Placental pericyte (primary cell): ENCODE results near the gene RIMKLA. TPM values are rescaled to one million over a fixed set of nuclear protein-coding genes. Genes with fewer than 3 reads are reported as not detected.

ENCODE experiments used
- total RNA-seq: library from RNA; depleted of rRNA; stranded (reverse); fragments of >200 nt; gene quantifications from 2 replicates; pipeline ENCODE4 v1.2.3, GENCODE V29; 2012

Gene RIMKLA
- under 0.01 TPM in 1 of 2 replicates, not detected in the other for total RNA-seq

GRCh38 chr1:42380586-42381279 is at the start of gene RIMKLA:
RIMKLA (plus strand) TSS chr1:42380792; CDS start chr1:42380935, 143 bp downstream.

DNA sequence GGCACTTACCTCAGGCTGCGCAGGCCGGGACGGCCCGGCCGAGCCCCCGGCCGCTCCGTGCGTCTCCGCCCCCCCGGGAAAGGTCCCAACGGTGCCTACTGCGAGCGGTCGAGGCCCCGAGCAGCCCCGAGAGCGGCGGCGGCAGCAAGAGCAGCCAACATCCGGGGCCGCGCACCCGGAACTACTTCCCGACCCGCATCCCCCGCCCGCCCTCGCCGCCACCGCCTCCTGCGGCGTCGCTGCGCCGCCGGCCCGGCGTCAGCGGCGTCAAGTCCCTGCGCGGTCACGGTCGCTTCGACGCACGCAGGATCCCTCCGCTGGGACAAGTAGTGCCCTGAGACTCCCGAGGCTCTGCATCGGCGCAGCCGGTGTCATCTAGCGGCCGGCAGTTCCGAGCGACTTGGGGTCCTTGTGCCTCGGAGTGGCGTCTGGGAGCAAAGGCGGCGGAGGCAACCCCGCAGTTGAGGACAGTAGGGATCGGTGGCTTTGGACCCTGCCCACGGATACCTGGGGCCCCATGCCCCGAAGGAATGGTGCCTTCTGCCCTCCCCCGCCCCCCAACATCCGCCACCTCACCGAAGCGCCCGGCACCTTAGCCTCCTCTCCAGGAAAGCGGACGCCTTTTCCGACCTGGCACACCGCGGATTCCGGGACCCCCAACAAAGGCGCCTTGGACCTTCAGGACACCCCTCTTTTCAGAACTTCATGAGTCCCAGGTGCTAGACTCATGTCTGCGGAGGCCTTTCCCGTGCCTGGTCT is 45.4 kb upstream of the RIMKLA start, which contains the start of gene FOXJ3:
FOXJ3 (minus strand) TSS at position 186 of the 759 bp plus-strand sequence. CDS start 24,142 bp downstream, outside the sequence.

DNA sequence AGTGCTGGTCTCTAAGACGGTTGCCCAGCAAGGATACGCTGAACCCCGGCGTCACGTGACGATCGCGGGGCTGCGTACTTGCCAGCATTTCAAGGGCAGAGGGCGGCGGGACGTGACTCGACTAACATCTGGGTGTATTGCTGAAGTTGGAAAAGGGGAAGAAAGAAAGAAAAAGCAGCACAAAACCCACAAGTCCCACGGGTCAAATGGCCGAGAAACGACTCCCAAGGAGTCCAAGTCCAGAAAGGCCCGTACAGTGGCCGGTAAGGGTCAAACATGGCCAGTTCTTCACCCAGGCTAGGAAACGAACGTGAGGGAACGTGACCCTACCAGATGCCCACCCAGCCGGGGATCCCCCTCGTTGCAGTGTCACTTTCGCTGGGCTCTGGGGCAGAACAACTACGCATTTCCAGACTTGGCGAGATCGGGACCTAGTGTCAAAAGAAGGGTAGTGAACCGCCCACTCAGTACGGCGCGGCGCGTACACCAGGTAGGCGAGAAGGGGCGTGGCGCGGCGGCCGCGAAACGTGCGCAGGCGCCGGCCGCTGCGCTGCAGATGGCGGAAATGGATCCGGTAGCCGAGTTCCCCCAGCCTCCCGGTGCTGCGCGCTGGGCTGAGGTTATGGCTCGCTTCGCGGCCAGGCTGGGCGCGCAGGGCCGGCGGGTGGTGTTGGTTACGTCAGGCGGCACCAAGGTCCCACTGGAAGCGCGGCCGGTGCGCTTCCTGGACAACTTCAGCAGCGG is 75.6 kb downstream of the RIMKLA start, which contains the start of the genes PPCS and ZMYND12:
PPCS (plus strand) TSS at position 534 of the 744 bp plus-strand sequence; CDS start at position 557, 23 bp downstream.
ZMYND12 (minus strand) TSS at position 13 of the 744 bp plus-strand sequence. CDS start 25 bp downstream, outside the sequence.

GRCh38 chr1:42462828-42463763 is 82.5 kb downstream of the RIMKLA start, which contains the start of gene CCDC30:
CCDC30 (plus strand) TSS chr1:42463286; CDS start chr1:42480552, 17,266 bp downstream.

Other genes starting within 250 kb of the RIMKLA start
- gene GUCA2B, start 227.4 kb upstream of the RIMKLA start, total RNA-seq = not detected in 2 replicates
- not detected in 2 replicates for gene GUCA2A, start 216.0 kb upstream of the RIMKLA start, total RNA-seq
- 24.5 and 38.4 TPM in 2 replicates for gene FOXJ3, start 45.6 kb upstream of the RIMKLA start, total RNA-seq
- gene ZMYND12, start 75.2 kb downstream of the RIMKLA start, total RNA-seq = 0.14 and 0.66 TPM in 2 replicates
- gene PPCS, start 75.8 kb downstream of the RIMKLA start, total RNA-seq = 34.1 and 50.7 TPM in 2 replicates
- 0.43 and 0.66 TPM in 2 replicates for gene CCDC30, start 82.5 kb downstream of the RIMKLA start, total RNA-seq